Activated gamma-delta T cell (primary cell): Measurements from ENCODE around the gene WASL.
A peak's percentile ranks its signal among the peaks of the same experiment; 100 is the strongest.
"Not testable (repeated sequence)": the region's sequence is repeated elsewhere in the genome, so short reads cannot be mapped to it uniquely, and the experiment has no call there.

Source experiments
- DNase-seq: peaks from one replicate; lab custom pipeline; 2025; lab: John Stamatoyannopoulos, UW

WASL gene

DNA sequence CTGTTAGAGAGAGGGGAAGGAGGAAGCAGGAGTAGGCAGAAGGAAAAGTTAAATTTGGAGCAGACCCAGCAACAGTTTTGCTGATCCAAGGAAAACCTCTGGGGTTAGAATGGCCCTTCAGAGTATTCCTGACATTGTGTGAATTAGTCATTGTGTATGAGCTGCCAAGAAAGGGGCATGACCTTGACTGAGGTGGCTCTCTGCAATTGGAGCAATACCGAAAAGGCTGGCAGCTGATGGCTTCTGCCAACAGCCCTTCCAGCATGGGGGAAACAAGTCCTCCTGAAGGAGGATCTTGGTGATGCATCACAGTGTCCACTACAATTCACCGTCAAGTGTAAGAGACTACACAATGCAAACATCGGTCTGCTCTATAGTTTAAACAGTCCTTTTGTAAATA is 20.6 kb upstream of the WASL start:
- DNase-seq, result no peak

DNA sequence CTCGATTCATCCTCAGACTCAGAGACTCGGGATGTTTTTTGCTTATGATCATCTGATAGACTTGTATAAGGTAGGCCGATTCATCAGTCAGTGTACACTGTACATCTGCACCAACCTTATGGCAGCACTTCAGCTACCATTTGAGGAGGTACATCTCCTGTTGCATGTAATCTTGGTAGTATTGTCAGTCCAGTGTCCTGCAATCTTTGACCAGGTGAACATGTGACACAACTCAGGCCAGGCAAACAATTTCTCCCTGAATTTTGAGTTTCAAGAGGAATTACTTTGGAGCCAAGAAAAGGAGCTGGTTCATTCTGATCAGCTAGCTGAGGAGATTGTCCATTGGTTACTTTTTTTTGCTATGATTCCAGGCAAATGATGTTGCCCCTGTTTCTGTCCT is 19.7 kb upstream of the WASL start:
- no peak for DNase-seq

DNA sequence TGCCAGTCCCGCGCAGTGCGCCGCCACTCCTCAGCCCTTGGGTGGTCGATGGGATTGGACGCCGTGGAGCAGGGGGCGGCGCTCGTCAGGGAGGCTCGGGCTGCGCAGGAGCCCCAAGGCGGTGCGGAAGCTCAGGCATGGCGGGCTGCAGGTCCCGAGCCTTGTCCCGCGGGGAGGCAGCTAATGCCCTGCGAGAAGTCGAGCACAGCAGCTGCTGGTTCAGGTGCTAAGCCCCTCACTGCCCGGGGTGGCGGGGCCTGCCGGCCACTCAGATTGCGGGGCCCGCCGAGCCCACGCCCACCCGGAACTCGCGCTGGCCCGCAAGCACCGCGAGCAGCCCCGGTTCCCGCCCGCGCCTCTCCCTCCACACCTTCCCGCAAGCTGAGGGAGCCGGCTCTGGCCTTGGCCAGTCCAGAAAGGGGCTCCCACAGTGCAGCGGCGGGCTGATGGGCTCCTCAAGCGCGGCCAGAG is 14.4 kb upstream of the WASL start:
- DNase-seq, result peak; percentile 7

DNA sequence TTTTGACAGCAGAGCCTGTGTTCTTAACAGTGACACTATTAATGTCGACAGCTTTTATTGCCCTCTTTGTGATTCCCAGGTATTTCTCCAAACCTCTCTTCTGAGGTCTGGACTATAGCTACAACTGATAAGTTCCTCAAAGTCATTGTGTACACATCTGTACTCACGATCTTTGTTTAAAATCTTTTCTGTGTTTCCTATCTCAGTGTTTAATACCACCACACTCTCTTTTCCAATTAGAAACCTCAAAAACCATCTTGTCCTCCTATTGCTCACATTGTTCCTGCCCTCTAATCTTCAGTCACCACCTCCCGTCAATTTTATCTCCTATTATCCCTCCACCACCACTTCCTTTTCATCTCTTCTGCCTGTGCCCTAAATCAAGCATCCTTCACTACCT is 12.9 kb upstream of the WASL start:
- DNase-seq, result no peak

DNA sequence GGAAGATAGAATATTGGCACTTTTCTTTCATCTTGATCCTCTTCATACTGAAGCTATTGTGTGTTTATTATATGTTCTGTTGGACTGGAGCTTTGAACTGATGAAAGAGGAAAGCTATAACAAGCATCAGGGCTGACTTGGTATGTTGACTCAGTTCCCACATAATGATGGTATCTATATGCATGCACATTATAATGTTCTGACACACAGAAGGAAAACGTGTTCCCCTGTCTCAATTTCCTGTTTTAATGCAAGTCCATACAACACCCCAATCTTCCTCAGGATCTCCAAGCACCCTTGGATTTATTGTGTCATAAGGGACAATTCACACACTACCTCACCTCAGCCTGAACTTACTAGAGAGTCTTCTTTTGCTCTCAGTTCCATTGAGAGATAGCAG is 8.3 kb upstream of the WASL start:
- DNase-seq, result no peak

DNA sequence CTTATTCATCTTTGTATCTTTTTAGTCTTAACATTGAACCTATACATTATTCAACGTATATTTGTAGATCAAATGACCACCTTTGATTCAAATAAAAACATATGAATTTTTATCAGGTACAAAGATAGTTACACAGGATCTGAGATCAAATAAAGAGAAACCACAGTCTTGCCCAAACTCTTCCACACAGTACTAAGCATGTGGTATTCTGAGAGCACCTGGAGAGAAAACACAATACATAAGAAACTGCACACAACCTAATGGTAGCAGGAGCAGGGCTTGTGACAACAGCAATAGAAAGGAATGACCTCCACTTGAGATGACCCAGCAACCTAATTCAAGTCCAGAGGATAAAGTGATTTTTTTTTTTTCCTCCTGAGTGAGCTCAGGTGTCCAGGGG is 6.5 kb upstream of the WASL start:
- no peak for DNase-seq

DNA sequence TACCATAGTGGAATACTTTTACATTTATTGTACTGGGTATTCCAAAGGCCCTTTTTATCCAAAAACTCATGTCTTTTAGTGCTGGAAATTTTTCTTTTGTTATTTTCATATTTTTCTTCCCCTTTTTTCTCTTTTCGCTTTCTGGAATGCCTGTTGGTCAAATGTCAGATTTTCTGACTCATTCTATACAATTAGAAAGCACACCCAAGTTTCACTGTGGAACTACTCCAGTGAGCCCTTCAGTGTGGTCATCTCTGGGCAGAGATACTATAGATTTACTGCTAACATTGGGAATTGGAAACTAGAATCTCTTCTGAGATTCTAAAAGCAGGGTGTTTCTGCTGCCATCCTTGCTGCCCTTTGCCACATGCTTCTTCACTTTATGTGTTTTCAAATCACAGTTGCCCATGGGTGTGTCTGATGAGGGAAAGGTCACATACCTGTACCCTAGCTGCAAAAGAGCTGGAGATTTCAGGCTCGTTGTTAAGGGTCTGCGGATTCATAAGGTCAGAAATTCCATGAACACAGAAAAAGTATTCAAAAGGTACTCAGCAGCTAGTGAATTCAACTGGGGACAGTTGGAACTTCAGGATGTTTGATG is 5.6 kb upstream of the WASL start:
- DNase-seq, result no peak

DNA sequence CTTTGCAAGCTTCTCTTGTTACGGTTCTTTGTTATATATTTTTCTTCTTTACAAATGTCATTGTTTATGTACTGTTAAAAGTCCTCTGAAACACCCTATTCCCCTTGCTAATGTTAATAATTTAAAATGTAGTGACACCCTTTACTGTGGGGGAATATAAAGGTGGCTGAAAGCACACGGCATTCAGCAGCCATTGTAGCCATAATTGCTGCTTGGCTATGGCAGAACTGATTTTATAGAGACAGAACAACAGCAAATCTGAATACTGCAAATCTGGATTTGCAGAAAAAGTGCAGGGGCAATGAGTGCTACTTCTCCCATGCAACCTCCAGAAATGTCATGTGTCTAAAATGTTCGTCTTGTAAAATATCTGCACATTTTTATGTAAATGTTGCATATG is 3.7 kb upstream of the WASL start:
- DNase-seq, result no peak

DNA sequence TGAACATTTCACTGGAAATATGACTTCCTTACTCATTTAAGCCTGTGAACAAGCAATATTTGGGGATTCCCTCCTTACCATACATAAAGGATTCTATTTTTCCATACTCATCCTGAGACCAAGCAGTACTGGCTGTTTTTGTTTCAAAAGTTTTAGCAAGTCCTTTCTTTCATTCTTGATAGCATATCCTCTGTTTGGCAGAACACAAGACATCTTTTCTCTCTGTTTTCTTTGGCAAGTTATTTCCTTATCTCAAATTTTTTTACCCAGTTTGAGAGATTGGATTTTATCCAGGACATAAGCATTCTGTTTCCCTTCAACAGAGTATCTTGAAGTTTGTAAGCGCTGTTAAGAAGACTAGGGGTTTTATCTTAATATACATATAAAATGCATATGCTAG is 3.0 kb upstream of the WASL start:
- DNase-seq, result no peak

DNA sequence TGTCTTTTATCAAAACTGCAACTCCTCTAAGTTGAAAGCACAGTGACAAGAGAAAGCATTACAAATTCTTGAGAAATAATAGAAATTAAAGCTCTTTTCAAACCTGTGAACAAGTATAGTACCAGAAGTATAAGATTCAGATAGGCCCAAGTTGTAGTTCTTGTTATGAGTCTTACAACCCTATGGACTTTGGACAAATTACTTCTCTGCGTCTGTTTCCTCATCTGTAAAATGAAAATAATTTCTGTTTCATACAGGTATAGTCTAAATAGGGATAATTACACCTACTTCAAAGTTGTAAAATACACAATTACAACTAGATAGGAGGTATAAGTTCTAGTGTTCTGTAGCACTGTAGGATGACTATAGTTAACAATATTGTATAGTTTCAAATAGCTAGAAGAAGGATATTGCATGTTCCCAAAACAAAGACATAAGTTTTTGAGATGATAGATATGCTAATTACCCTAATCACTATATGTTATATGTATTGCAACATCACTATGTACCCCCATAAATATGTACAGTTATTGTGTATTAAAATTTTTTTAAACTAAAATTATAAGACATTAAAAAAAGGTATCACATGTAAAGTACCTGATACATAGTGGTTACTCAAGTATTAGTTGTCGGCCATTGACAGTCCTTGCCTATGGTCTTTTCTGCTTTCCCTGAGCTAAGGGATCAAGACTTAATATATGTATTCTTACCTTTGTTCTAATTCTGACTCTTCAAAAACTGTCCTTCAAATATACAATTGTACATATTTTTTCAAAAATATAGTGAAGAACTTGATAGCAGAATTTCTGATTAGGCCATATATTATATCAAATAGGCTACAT is 1.8 kb upstream of the WASL start:
- DNase-seq, result no peak

DNA sequence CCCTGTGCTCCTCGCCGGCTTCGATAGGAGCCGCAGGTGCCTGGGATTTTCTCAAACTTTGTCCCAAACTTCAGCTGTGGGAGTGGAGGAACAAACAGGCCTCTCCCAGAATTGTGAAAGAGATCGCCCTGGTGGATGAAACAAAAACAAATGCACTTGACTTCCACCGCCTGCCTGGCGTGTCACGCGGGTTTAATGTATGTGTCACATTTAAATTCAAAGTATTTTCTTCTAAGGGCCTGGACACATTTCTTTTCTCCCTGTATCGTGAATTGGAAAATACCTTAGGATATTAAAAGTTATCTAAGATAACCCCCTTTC is 694 bp upstream of the WASL start:
- no peak for DNase-seq

DNA sequence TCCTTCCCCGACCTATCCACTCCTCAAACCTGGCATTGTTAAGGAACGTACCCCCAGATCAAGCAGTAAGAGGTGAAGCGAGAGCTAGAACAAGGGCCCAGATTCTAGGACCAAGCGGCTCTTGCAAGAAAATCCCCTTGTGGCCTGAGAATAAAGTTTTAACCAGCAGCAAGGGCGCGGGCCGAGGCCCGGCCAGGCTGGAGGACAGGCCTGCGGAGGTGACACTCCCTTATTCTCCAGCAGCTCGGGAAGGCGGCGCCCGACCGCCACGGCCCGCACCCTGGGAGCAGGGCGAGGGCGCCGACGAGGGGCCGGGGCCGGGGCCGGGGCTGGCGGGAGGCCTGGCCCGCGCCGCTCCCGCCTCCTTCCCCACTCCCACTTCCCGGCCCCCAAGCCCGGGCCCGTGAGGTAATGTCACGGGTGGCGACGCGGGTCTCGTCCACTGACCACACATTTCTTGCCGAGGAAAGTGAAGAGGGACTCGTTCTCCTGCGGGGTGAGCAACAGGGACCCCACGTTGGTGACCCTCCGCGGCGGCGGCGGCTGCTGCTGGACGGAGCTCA is 551 bp downstream of the WASL start:
- peak; percentile 37 for DNase-seq

DNA sequence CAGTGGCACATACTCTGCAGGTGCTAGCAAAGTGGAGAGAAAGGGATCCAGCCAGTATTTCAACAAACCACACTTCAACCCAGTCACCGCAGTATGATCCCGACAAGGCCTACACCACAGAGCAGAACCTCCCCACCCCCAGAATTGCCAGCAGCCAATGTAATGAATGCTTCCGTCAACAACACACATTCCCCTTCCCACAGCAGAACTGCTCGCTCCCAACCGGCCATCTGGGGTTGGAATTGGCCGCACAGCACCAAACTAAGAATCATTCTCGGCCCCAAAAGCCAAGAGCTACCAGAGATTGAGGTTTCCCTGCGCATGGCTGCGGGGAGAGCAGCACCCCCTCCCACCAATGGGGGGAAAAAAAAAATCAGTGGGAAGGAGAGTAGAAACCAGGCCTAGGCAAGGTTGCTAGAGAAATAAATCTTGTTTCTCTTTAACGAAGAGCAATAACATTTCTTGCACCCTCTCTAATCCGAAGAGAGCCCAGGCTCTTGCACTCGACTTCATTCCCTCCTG is 1.1 kb downstream of the WASL start:
- no peak for DNase-seq

DNA sequence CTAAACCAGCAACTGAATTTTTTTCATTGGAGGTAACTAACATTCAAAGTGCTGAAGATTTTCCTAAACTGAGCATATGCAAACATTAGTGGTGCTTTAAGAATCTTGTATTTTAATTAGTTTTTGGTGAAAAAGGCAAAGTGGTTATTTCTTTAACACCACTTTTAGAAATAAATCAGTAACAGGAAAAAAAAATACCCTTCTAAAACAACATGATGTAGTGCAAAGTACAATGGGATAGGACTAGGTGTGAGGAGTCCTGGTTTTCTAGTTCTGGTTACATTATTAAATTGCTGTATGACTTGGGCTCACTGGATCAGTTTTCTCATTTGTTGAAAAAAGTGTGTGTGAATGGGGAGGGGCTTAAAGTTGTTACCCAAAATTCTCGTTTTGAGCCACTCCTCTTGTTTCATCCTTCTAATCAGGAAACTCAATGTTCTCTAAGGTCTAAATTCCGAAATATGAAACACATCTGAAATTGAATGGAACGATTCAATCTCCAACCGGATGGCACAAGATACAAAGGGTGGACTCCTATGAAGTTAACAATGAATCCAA is 1.8 kb downstream of the WASL start:
- no peak for DNase-seq

DNA sequence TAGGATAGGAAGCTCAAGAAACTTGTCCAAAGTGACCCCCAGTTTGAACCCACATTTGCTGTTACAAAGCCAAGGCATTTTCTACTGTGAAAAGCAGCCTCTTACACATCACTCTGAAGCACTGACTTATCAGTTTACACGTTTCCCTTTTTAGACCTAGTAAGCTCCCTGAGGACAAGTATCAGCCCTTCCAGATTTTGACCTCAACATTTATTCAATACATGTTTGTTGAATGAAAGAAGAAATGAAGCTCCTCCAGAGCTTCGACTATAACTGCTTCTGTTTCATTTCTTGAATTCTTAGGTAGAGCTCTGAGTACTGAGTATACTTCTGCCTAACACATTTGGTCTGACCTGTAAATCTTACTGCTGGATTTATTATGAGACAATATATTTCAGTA is 2.7 kb downstream of the WASL start:
- DNase-seq, result no peak

DNA sequence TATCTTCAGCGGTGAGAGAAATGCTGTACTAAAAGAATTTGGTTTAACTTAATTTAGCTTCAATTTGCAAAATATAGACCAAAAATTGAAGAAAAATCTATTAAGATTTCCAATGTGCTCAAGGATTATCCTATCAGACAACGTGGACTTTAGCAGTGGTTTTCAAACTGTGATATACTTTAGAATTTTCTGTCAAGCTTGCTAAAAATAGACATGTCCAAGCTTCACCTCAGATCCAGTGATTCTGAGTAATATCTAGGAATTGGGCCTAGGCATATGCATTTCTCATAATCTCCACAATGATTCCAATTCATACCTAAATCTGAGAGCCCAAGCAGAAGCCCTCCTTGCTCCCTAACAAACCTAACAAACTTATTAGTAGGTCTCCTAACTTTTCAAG is 3.4 kb downstream of the WASL start:
- DNase-seq, result no peak

DNA sequence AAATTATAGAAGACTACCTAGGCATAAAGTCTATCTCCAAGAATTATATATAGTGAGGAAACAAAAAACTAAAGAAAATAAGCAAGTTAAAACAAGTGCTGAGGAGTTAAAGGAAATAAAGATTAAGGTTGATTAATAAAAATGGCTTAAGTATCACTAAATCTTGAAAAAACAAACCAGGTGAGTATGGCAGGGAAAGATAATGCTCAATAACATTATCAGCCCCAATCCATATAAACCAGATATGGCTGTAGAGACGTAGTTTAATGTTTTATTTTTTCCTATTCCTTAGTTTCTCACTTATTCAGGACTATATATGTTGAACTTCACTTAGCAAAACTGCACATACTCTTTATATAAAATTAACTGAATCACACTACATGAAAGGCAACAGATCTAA is 4.4 kb downstream of the WASL start:
- no peak for DNase-seq

DNA sequence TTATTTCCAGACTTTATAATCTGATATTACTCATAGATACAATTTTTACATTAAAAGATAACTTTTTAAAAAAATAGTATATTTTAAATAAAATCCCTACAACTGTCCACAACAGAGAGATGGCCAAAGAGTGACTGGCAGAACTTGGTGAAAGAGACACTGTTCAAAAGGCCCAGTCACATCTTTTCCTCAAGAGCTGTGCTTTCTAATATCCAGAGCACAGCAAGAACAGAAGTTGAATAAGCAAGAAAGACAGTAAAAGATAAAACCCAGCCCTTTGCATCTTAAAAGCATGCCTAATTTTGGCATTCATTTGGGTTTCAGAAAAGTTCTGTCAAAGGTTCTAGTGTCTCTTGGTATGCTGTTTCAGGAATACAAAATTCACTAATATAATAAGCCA is 6.9 kb downstream of the WASL start:
- DNase-seq, result no peak

DNA sequence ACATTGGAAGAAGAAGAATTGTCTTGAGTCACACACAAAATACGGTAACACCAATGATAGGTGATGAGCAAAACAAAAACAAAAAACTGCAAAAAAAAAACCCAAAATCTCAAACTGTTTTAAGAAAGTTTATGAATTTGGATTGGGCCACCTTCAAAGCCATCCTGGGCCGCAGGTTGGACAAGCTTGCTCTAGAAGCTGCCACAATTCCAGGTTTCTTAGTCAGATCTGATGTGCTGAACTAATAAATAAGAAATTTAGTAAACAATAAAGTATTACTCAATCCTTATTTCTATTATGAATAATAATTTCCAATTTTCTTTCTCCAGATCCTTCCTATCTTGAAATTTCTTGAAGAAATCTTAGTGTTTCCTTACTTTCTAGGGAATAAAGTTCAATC is 10.0 kb downstream of the WASL start:
- no peak for DNase-seq

DNA sequence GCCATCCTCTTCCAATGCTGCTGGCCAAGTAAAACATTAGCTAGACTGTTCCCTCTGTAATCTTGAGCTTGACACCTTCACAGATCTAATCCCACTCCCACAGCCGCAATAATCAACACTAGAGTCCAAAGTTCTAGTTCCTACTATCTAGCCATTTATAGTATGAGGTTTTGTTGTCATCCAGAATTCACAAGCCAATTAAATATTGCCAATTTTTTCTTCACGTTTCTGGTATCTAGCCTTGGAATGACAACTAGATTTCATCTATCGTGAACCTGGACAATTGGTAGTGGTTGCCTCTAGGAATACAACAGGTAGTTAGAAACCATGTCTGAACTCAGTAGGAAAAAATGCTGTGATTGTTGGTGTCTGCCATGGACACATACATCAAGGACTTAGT is 10.4 kb downstream of the WASL start:
- no peak for DNase-seq

DNA sequence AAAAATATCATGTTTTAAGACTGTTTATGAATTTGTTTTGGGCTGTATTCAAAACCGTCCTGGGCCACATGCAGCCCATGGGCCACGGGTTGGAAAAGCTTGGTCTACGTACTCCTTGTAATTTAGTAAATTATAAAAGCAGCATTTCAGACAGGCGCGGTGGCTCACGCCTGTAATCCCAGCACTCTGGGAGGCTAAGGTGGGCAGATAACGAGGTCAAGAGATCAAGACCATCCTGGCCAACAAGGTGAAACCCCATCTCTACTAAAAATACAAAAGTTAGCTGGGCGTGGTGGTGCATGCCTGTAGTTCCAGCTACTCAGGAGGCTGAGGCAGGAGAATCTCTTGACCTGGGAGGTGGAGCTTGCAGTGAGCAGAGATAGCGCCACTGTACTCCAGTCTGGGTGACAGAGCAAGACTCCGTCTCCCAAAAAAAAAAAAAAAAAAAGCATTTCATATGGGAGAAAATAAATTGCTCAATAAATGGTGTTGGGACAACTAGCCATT is 11.6 kb downstream of the WASL start:
- not testable (repeated sequence) for DNase-seq

DNA sequence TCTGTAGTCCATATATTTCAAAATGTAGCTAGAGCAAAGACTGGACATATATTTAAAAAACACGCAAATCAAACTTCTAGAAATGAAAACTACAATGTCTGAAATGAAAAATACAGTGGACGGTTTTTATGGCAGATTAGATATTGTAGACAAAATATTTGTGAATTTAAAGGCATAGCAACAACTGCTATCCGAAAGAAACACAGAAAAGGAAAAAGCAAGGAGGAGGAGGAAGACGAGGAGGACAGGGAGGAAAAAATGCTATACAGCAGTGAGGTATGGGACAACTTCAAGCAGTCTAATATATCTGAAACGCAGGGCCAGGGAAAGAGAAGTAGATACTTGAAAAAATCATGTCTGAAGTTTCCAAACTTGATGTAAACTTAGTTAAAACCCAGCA is 13.3 kb downstream of the WASL start:
- DNase-seq, result no peak

DNA sequence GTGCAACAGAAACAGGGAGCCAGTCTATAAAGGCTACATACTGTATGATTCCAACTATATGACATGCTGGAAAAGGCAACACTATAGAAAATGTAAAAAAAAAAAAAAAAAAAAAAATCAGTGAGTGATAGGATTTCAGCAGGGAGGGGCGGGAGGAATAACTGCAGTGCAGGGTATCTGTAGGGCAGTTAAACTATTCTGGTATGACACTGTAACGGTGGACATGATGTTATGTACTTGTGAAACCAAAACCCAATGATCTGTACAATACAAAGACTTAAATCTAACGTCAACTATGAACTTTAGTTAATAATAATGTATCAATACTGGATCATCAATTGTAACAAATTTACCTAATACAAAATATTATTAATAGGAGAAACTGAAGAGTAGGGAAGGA is 14.3 kb downstream of the WASL start:
- no peak for DNase-seq
